GM19035 (cell line): ENCODE measurements around the gene PLCL1.
"Not testable (repeated sequence)": the region's sequence is repeated elsewhere in the genome, so short reads cannot be mapped to it uniquely, and the experiment has no call there.

ENCODE experiments used
- ATAC-seq: cut with Tn5 transposase; IDR thresholded peaks from one replicate; pipeline ENCODE4 v1.9.1; 2021; ENCODE audit not compliant: unreplicated experiment

PLCL1 gene

GRCh38 chr2:198157314-198157713 lies 352.9 kb downstream of the PLCL1 start:
- no peak for ATAC-seq

GRCh38 chr2:198161151-198161550 lies 356.8 kb downstream of the PLCL1 start:
- no peak for ATAC-seq

- no peak for ATAC-seq
Observed at GRCh38 chr2:198162276-198162675, 357.9 kb downstream of the PLCL1 start.

GRCh38 chr2:198164843-198165242 lies 360.4 kb downstream of the PLCL1 start:
- ATAC-seq: no peak

- no peak for ATAC-seq
Observed at GRCh38 chr2:198165289-198165688, 360.9 kb downstream of the PLCL1 start.

- ATAC-seq: no peak
Observed at GRCh38 chr2:198167346-198167745, 363.0 kb downstream of the PLCL1 start.

- no peak for ATAC-seq
Observed at GRCh38 chr2:198168651-198169050, 364.3 kb downstream of the PLCL1 start.

- no peak for ATAC-seq
Observed at GRCh38 chr2:198173242-198173641, 368.8 kb downstream of the PLCL1 start.

GRCh38 chr2:198173864-198174263 lies 369.5 kb downstream of the PLCL1 start:
- no peak for ATAC-seq

- ATAC-seq: no peak
Observed at GRCh38 chr2:198175271-198175670, 370.9 kb downstream of the PLCL1 start.

GRCh38 chr2:198177040-198177439 lies 372.6 kb downstream of the PLCL1 start:
- no peak for ATAC-seq

- ATAC-seq: no peak
Observed at GRCh38 chr2:198178766-198179165, 374.4 kb downstream of the PLCL1 start.

- no peak for ATAC-seq
Observed at GRCh38 chr2:198186257-198186656, 381.9 kb downstream of the PLCL1 start.

- ATAC-seq: no peak
Observed at GRCh38 chr2:198187841-198188240, 383.4 kb downstream of the PLCL1 start.

GRCh38 chr2:198188982-198189381 lies 384.6 kb downstream of the PLCL1 start:
- ATAC-seq: no peak

GRCh38 chr2:198191651-198192050 lies 387.3 kb downstream of the PLCL1 start:
- ATAC-seq: no peak

GRCh38 chr2:198196556-198196955 lies 392.2 kb downstream of the PLCL1 start:
- ATAC-seq: not testable (repeated sequence)
